K562 (cell line): Measurements from ENCODE around the gene CBX2. TPM values are rescaled to one million over a fixed set of nuclear protein-coding genes. Genes with fewer than 3 reads are reported as not detected.
A peak's percentile ranks its signal among the peaks of the same experiment; 100 is the strongest.

Source experiments
- CCNT2 ChIP-seq: IDR thresholded peaks from 2 replicates; pipeline ENCODE4 v1.6.1; 2011; ENCODE audit warnings: borderline replicate concordance, low read depth, mild to moderate bottlenecking, moderate library complexity, mixed read lengths, low read length; ENCODE audit not compliant: insufficient read length; ENCODE audit errors: extremely low read depth
- CTCF ChIP-seq, 3 experiments: IDR thresholded peaks in 2 of 3; conservative IDR thresholded peaks in 1 of 3; 2 replicates each; pipeline ENCODE4 v1.5.1; 2011 to 2012; ENCODE audit warnings: low read length in 3 of 3, mild to moderate bottlenecking in 3 of 3, control low read depth in 2 of 3, improper control_type of control experiment in 1 of 3, inconsistent platforms in 1 of 3, low read depth in 1 of 3, mixed read lengths in 1 of 3, moderate library complexity in 1 of 3; ENCODE audit not compliant: insufficient read depth in 2 of 3
- CTCFL ChIP-seq: IDR thresholded peaks from 2 replicates; pipeline ENCODE4 v1.6.1; 2011; ENCODE audit warnings: borderline replicate concordance, low read depth, mild to moderate bottlenecking, moderate library complexity, low read length; ENCODE audit not compliant: insufficient read depth, poor library complexity, severe bottlenecking
- FIP1L1 ChIP-seq: fragments of 200-400 bp; formaldehyde crosslinking; IDR thresholded peaks from 2 replicates; pipeline ENCODE4 v1.6.1; 2018; ENCODE audit warnings: mild to moderate bottlenecking, low read depth, low read length; ENCODE audit not compliant: poor library complexity, severe bottlenecking
- JUNB ChIP-seq: fragments of 450-650 bp; formaldehyde crosslinking; conservative IDR thresholded peaks from 2 replicates; pipeline ENCODE4 v1.4.0; 2020; ENCODE audit warnings: mild to moderate bottlenecking
- MLX ChIP-seq, 2 experiments: fragments of 450-650 bp in 1 of 2; sonication (generic) in 1 of 2; formaldehyde crosslinking; conservative IDR thresholded peaks; 2 replicates each; pipeline versions ENCODE4 v1.4.0 to v1.8.1; 2020 to 2022; ENCODE audit warnings: mild to moderate bottlenecking in 1 of 2, missing genetic modification reagents in 1 of 2
- PCBP1 ChIP-seq: fragments of 200-400 bp; formaldehyde crosslinking; IDR thresholded peaks from 2 replicates; pipeline ENCODE4 v1.6.1; 2018; ENCODE audit warnings: mild to moderate bottlenecking, low read depth, low read length; ENCODE audit not compliant: poor library complexity, severe bottlenecking
- RB1 ChIP-seq: fragments of 450-650 bp; IDR thresholded peaks from 2 replicates; pipeline ENCODE4 v1.6.1; 2017; ENCODE audit warnings: low read depth, mild to moderate bottlenecking
- THRA ChIP-seq: fragments of 450-650 bp; IDR thresholded peaks from 2 replicates; pipeline ENCODE4 v1.6.1; 2017; ENCODE audit warnings: mild to moderate bottlenecking, moderate library complexity
- ZBTB33 ChIP-seq: sonication (generic); formaldehyde crosslinking; IDR thresholded peaks from 2 replicates; pipeline ENCODE4 v1.8.1; 2023; ENCODE audit warnings: mild to moderate bottlenecking, missing genetic modification reagents
- ZBTB43 ChIP-seq: sonication (generic); formaldehyde crosslinking; IDR thresholded peaks from 2 replicates; pipeline ENCODE4 v1.8.0; 2023; ENCODE audit warnings: mild to moderate bottlenecking, missing genetic modification reagents
- ZFP36 ChIP-seq: fragments of 150-350 bp; IDR thresholded peaks from 2 replicates; pipeline ENCODE4 v1.6.1; 2018; ENCODE audit warnings: low read length, low read depth; ENCODE audit not compliant: partially characterized antibody
- ZKSCAN3 ChIP-seq: fragments of 250-450 bp; sonication (Bioruptor Pico); IDR thresholded peaks from 2 replicates; pipeline ENCODE4 v1.4.0; 2020
- polyA plus RNA-seq, 8 experiments: library from polyadenylated mRNA; depleted of rRNA in 4 of 8; stranded (reverse) in 5 of 8; unstranded in 3 of 8; fragments of >200 nt; fragmentation: Nextera tagmentation in 2 of 8; fragmentation: Illumina TruSeq in 1 of 8; extraction: Ambion mirVana in 2 of 8; extraction: Trizol in 1 of 8; gene quantifications; 2 replicates each; pipeline versions ENCODE4 v1.2.1 to v1.2.3, GENCODE V29; 2011 to 2014; ENCODE audit warnings: inconsistent platforms in 1 of 8, missing spikeins in 1 of 8
- total RNA-seq, 7 experiments: library from RNA; depleted of rRNA in 6 of 7; stranded (reverse); fragments of >200 nt in 6 of 7; fragmentation: Illumina TruSeq in 2 of 7; extraction: Trizol in 2 of 7; gene quantifications; 2 replicates each; pipeline versions ENCODE4 v1.2.1 to v1.2.3, GENCODE V29; 2011 to 2021; ENCODE audit warnings: low replicate concordance in 1 of 7

The CBX2 gene
- total and polyA plus RNA-seq, 9 of the 15 experiments (the other 6 are each of a cell fraction or from before 2014, with no cell fraction given) = 0.66 to 26.9 (median 13.9) TPM

GRCh38 chr17:79741751-79742588 is 36.0 kb upstream of the CBX2 start (continued):
- no peak for TF ChIP-seq ZKSCAN3 (CRISPR knock-in tag)
- TF ChIP-seq ZFP36 = peak; percentile 2
- peak; percentile 22 for TF ChIP-seq CCNT2
- TF ChIP-seq PCBP1 = peak; percentile 70
- TF ChIP-seq JUNB = no peak
- peak; percentile 76 for TF ChIP-seq FIP1L1
- TF ChIP-seq CTCF (IDR thresholded peaks at IDR 0.05 in 2 of 3, conservative IDR thresholded peaks at IDR 0.05 in 1 of 3; ENCODE audit: insufficient read depth in 2 of 3, low read depth in 1 of 3, low read length in 3 of 3) = peak; percentile 87 to 96 (median 88)
- no peak for TF ChIP-seq THRA
- no peak for TF ChIP-seq MLX (CRISPR knock-in tag; conservative IDR thresholded peaks at IDR 0.05)
- no peak for TF ChIP-seq ZBTB43 (CRISPR knock-in tag)
- TF ChIP-seq RB1 = peak; percentile 69; the same call in 1 of the 2 replicates
- TF ChIP-seq ZBTB33 (CRISPR knock-in tag) = peak; percentile 69
- TF ChIP-seq CTCFL = peak; percentile 65
